Panc1 (cell line): Measurements from ENCODE around the gene NDOR1. TPM values are rescaled to one million over a fixed set of nuclear protein-coding genes. Genes with fewer than 3 reads are reported as not detected.

Experiments used
- ATAC-seq: fragments of 200-7000 bp; cut with Tn5 transposase; 2 replicates; pipeline ENCODE4 v1.9.1; 2020; ENCODE audit warnings: mild to moderate bottlenecking, moderate library complexity
- Bru-seq: library from RNA; stranded (reverse); fragments of 400-500 nt; gene quantifications from one replicate; lab custom pipeline; 2021; lab: Mats Ljungman, UMichigan
- BruChase-seq, 2 experiments: library from RNA; stranded (reverse); fragments of 400-500 nt; gene quantifications; one replicate each; lab custom pipeline; 2021; lab: Mats Ljungman, UMichigan
- BruUV-seq: library from RNA; stranded (reverse); fragments of 400-500 nt; replicated peaks from 2 replicates; lab custom pipeline; 2021; lab: Mats Ljungman, UMichigan
- CTCF ChIA-PET: fragments of 300-600 bp; sonication (Branson Sonifier 250); formaldehyde crosslinking; loops from one replicate; lab custom pipeline; 2022; ENCODE audit warnings: antibody characterized with exemption; lab: Charles Lee
- POLR2A ChIA-PET: fragments of 300-600 bp; sonication (Branson Sonifier 250); formaldehyde crosslinking; loops from one replicate; lab custom pipeline; 2022; ENCODE audit warnings: antibody characterized with exemption; lab: Charles Lee
- DNase-seq: peaks from one replicate; pipeline ENCODE4 v3.0.0-alpha.2; 2010; ENCODE audit warnings: low read depth, low spot score
- H3K27ac ChIP-seq: 2 replicates; pipeline ENCODE4 v1.5.1; 2011; ENCODE audit warnings: mild to moderate bottlenecking, low read length, inconsistent platforms
- H3K27me3 ChIP-seq: fragments of 200-500 bp; sonication (Bioruptor generic); 2 replicates; pipeline ENCODE4 v1.6.0; 2014; ENCODE audit warnings: low read length, inconsistent platforms; ENCODE audit not compliant: control insufficient read depth, insufficient read depth
- H3K36me3 ChIP-seq: fragments of 200-500 bp; sonication (Bioruptor generic); 2 replicates; pipeline ENCODE4 v1.5.1; 2014; ENCODE audit warnings: inconsistent platforms, mild to moderate bottlenecking, low read length, moderate library complexity; ENCODE audit not compliant: control insufficient read depth, insufficient read depth
- H3K4me1 ChIP-seq: 2 replicates; pipeline ENCODE4 v1.5.1; 2011; ENCODE audit warnings: inconsistent platforms, mild to moderate bottlenecking, low read length, moderate library complexity; ENCODE audit not compliant: control insufficient read depth, insufficient read depth
- H3K4me3 ChIP-seq, 2 experiments: 2 replicates each; pipeline ENCODE4 v1.5.1; 2011 to 2012; ENCODE audit warnings: low read depth in 2 of 2, low read length in 2 of 2, mild to moderate bottlenecking in 2 of 2, inconsistent platforms in 1 of 2, moderate library complexity in 1 of 2
- H3K9me3 ChIP-seq: fragments of 200-500 bp; sonication (Bioruptor generic); 2 replicates; pipeline ENCODE4 v1.5.1; 2014; ENCODE audit warnings: low read depth, mild to moderate bottlenecking, inconsistent platforms, low read length, moderate library complexity; ENCODE audit not compliant: control insufficient read depth, insufficient read depth
- CTCF ChIP-seq: fragments of 450-650 bp; IDR thresholded peaks from 2 replicates; pipeline ENCODE4 v1.5.1; 2017; ENCODE audit warnings: mild to moderate bottlenecking
- POLR2AphosphoS5 ChIP-seq: IDR thresholded peaks from 2 replicates; pipeline ENCODE4 v1.6.1; 2012; ENCODE audit warnings: mild to moderate bottlenecking, low read depth, low read length, moderate library complexity
- REST ChIP-seq, 2 experiments: IDR thresholded peaks; 2 replicates each; pipeline ENCODE4 v1.6.1; 2011 to 2012; ENCODE audit warnings: low read depth in 2 of 2, control low read depth in 1 of 2, low read length in 1 of 2, mild to moderate bottlenecking in 1 of 2, moderate library complexity in 1 of 2; ENCODE audit not compliant: insufficient read depth in 1 of 2
- SIN3A ChIP-seq: IDR thresholded peaks from 2 replicates; pipeline ENCODE4 v1.6.1; 2012; ENCODE audit warnings: low read depth, mild to moderate bottlenecking, low read length, moderate library complexity, borderline replicate concordance; ENCODE audit not compliant: insufficient read depth
- TCF7L2 ChIP-seq: IDR thresholded peaks from 2 replicates; pipeline ENCODE4 v1.6.1; 2011; ENCODE audit warnings: mild to moderate bottlenecking, low read depth, low read length, inconsistent platforms
- in situ Hi-C: cut with HindIII; loops from 2 replicates; pipeline ENCODE4 v1.10.0; 2016; ENCODE audit warnings: low sequenced_read_pairs, low pct_unique_long_range_greater_than_20kb
- intact Hi-C: fragments of 100-400 bp; cut with micrococcal nuclease; formaldehyde crosslinking; loops from one replicate; pipeline ENCODE4 v1.10.0; 2022; ENCODE audit not compliant: unreplicated experiment
- long read RNA-seq: library from polyadenylated mRNA; unstranded; transcript quantifications from one replicate; pipeline ENCODE4 v2.0.0, GENCODE V29; 2021; ENCODE audit not compliant: unreplicated experiment
- polyA plus RNA-seq: library from polyadenylated mRNA; unstranded; fragments of >200 nt; gene quantifications from one replicate; pipeline ENCODE4 v1.2.1, GENCODE V29; 2012; ENCODE audit warnings: missing spikeins; ENCODE audit not compliant: insufficient read length
- total RNA-seq: library from RNA; stranded (reverse); gene quantifications from one replicate; pipeline ENCODE4 v1.2.1, GENCODE V29; 2021; ENCODE audit not compliant: unreplicated experiment

The NDOR1 gene
- total RNA-seq (15.6 TPM), Bru-seq, nascent RNA (percentile 63 among the genes with signal in this experiment), BruChase-seq, experiment 1, labeled RNA remaining after a 2-hour chase (percentile 73 among the genes with signal in this experiment), BruChase-seq, experiment 2, labeled RNA remaining after a 6-hour chase (percentile 73 among the genes with signal in this experiment)
- polyA plus RNA-seq, result 13.7 TPM
- long read RNA-seq, partial matches to known transcripts, result 9 of 18 reads
- long read RNA-seq, other reads (novel, unspliced or antisense), result 9 of 18 reads

GRCh38 chr9:137205126-137206069 is at the start of gene NDOR1, which contains the start of gene TMEM203:
Gene NDOR1, plus strand, starts transcription at chr9:137205700. Its CDS starts 78 bp downstream, at chr9:137205778.
Gene TMEM203, minus strand, starts transcription at chr9:137205648. Its CDS starts 234 bp downstream, at chr9:137205414.
- intact Hi-C loops, result no loop called here
- peak within 1 kb of the TSS; percentile 84 to 90 for H3K4me3 ChIP-seq
- H3K36me3 ChIP-seq, result peaks cover 2% of the 10 kb centered on the region; the same call in 1 of the 2 replicates
- in situ Hi-C loops, result no loop called here
- no TSS peak for BruUV-seq
- H3K27me3 ChIP-seq, result no peaks in the 10 kb centered on the region
- peak; percentile 78 for ATAC-seq
- no peaks in the 10 kb centered on the region for H3K9me3 ChIP-seq
- TF ChIP-seq SIN3A (peak; percentile 91; the same call in 1 of the 2 replicates), POLR2AphosphoS5 (peak; percentile 74), CTCF (no peak)
- CTCF ChIA-PET, result no interaction called here
- H3K4me1 ChIP-seq, result peaks cover 22% of the 10 kb centered on the region
- POLR2A ChIA-PET, result interaction anchor here (0.6 kb wide), 1 partner anchor 15 kb away, joined by 3 read pairs; no protein-coding TSS in a partner anchor
- no peak for DNase-seq
- H3K27ac ChIP-seq, result peak within 1 kb of the TSS; percentile 87

- no peak overlapping the region for H3K27ac ChIP-seq
- no TSS peak for BruUV-seq
- H3K4me1 ChIP-seq, result peaks cover 4% of the 10 kb centered on the region; the same call in 1 of the 2 replicates
- in situ Hi-C loops (no loop called here), intact Hi-C loops (no loop called here)
- ChIA-PET POLR2A (interaction anchor here (0.7 kb wide), 1 partner anchor 97 kb away, joined by 17 read pairs; no protein-coding TSS in a partner anchor), CTCF (no interaction called here)
- TF ChIP-seq POLR2AphosphoS5, result no peak
- TF ChIP-seq SIN3A, result no peak
- no peak for TF ChIP-seq TCF7L2
- no peak for TF ChIP-seq CTCF
- TF ChIP-seq REST (IDR thresholded peaks at IDR 0.05; ENCODE audit: insufficient read depth in 1 of 2, low read depth in 2 of 2, low read length in 1 of 2), result no peak
- no peaks in the 10 kb centered on the region for H3K27me3 ChIP-seq
- no peaks in the 10 kb centered on the region for H3K36me3 ChIP-seq
- H3K9me3 ChIP-seq, result no peaks in the 10 kb centered on the region
- H3K4me3 ChIP-seq, result peak overlapping the region; percentile 38 to 57
- no peak for DNase-seq
- peak; percentile 74 for ATAC-seq
These were observed 48.7 kb upstream of the NDOR1 start for GRCh38 chr9:137156567-137157375.
